Activated CD4-positive, CD25-positive, alpha-beta regulatory T cell treated with anti-CD3 and anti-CD28 coated beads, Interleukin-2, amount 50 U/mL, for 16 hours (primary cell): ENCODE data around the gene HSPA6.
"Not testable (repeated sequence)": the region's sequence is repeated elsewhere in the genome, so short reads cannot be mapped to it uniquely, and the experiment has no call there.

Source experiments
- DNase-seq: peaks from one replicate; pipeline ENCODE4 v3.0.0-alpha.2; 2020; ENCODE audit warnings: low read depth, low spot score

HSPA6 gene

DNA sequence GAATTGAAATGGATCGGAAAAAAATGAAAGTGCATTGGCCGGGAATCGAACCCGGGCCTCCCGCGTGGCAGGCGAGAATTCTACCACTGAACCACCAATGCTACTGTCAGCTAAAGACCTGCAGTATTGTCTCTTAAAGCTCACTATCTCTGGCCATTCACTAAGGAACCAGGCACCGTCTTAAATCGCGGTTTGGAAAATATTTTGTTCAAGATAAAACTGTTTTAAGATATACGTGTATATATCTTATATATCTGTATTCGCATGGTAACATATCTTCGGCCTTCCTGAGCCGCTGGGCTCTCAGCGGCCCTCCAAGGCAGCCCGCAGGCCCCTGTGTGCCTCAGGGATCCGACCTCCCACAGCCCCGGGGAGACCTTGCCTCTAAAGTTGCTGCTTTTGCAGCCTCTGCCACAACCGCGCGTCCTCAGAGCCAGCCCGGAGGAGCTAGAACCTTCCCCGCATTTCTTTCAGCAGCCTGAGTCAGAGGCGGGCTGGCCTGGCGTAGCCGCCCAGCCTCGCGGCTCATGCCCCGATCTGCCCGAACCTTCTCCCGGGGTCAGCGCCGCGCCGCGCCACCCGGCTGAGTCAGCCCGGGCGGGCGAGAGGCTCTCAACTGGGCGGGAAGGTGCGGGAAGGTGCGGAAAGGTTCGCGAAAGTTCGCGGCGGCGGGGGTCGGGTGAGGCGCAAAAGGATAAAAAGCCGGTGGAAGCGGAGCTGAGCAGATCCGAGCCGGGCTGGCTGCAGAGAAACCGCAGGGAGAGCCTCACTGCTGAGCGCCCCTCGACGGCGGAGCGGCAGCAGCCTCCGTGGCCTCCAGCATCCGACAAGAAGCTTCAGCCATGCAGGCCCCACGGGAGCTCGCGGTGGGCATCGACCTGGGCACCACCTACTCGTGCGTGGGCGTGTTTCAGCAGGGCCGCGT is at the start of gene HSPA6:
Gene HSPA6, plus strand, starts transcription at position 724 of the 925 bp plus-strand sequence. Its CDS starts 119 bp downstream, at position 843.
- DNase-seq, result peak; percentile 72

DNA sequence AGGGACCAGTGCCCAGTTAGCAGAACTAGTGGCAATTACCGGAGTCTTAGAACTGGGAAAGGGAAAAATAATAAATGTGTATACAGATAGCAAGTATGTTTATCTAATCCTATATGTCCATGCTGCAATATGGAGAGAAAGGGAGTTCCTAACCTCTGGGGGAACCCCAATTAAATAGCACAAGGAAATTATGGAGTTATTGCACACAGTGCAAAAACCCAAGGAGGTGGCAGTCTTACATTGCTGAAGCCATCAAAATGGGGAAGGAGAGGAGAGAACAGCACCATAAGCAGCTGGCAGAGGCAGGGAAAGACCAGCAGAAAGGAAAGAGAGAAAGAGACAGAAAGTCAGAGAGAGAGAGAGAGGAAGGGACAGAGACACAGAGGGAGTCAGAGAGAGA is 46.6 kb upstream of the HSPA6 start:
- DNase-seq, result not testable (repeated sequence)

GRCh38 chr1:161478985-161479384 is 45.4 kb upstream of the HSPA6 start:
- DNase-seq, result no peak

DNA sequence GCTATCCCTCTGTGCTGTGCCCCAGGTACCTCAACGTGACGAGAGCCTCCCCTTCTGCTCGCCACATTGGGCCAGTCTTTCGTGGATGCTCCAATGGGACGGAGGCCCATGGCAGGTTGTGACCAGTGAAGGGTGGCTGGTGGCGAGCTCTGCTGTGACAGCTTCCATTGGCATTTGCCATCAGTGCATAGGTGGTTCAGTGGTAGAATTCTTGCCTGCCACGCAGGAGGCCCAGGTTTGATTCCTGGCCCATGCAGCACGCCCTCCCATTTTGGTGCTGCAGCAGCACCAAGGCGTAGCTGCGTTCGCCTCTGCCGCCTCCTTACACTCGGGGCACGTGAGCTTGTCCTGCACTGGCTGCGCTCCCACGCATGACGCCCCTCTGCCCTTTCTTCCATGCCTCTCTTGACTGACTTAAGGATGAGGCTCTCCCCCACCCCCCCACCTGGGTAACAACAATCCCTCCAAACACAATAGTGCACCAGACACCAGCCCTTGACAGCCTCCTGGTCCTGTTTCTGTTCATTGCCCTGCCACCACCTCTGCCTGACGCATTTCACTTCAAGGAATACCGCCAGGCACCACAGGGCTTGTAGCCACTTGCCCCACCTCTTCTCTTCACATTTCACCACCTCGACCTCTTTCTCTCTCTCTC is 43.8 kb upstream of the HSPA6 start:
- no peak for DNase-seq

DNA sequence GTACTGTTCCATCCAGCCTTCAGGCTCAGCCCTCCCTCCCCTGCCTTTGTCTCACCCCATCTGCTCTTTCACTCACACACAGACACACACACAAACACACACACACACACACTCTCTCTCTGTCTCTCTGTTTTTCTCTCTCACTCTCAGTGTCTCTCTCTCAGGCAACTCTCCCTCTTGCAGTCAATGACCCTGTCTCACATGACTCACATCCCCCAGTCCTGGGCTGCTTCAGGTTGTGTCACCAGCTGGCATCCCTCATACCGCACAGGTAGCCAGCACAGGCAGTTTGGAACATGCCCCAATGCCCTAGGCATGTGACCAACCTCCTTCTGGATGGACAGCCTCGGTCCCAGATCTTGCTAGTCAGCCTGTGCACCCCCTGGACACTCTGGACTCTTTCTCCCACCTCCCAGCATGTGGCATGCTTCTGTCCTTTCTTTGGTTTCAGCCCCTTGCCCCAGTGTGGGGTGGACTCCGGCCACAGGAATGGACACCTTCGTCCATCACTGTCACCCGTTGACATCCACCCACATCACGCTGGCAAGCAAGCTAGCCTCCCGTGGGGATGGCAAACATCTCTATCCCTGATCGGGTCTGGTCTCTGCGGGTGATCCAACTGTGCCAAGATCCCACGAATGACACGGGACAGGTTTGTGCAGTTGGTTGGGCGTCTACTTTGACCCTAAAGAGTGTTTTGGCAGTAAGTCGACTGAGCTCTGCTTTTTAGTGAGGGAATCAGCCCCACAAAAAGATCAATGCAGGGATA is 42.5 kb upstream of the HSPA6 start:
- DNase-seq, result no peak

- no peak for DNase-seq
These were observed 41.7 kb upstream of the HSPA6 start for GRCh38 chr1:161482610-161483009.

DNA sequence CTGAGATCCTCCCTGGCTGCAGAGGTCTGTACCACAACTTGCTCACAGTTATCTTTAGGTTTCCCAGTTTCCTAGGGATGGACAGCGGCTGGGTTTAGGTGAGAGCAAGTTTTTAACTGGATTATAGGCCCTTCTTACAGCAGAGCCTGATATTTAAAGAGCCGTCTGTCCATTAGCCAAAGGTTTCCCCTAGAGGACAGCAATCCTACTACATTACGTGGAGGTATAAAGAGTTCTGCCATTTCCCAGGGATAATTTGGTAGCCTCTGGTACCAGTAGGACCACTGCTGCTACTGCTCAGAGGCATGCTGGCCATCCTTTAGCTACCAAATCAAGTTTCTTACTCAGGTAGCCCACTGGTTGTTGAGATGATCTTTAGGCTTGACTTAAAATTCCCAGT is 41.0 kb upstream of the HSPA6 start:
- DNase-seq, result no peak

DNA sequence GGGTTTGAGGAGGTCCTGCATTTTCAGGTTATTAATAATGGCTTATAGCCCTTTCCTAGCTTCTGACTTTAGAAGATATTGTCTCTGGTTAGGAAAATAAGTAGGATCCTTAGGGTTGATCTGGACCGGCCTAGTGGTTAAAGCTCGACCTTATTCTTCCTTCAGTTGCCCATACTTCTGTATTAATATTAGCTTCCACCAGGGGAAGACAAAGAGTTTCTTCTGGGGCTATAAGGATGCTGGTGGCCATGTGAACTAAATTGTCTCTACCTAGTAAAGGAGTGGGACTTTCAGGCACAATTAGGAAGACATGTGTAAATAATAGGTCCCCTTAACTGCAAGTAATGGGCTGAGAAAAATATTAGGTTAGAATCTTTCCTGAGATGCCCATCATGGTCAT is 39.7 kb upstream of the HSPA6 start:
- DNase-seq, result no peak

- peak; percentile 18 for DNase-seq
These were observed 37.3 kb upstream of the HSPA6 start for GRCh38 chr1:161486806-161487741.

DNA sequence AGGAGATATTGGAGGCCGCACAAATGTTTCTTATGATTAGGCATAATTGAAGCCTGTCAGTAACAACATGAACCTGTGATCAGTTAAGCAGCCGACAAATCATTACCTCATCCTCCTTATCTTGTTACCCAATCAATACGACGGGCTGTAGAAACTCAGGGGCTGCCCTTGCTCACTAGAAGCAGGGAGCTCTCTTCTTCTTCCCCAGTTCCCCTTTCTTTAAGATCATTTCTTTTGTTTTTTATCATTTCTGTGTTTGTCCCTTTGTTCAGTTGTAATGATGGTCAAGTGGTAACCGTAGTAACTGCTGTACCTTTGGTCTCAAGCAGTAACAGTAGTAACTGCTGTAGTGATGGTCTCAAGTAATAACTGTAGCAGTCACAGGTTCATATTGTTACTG is 32.9 kb upstream of the HSPA6 start:
- no peak for DNase-seq

DNA sequence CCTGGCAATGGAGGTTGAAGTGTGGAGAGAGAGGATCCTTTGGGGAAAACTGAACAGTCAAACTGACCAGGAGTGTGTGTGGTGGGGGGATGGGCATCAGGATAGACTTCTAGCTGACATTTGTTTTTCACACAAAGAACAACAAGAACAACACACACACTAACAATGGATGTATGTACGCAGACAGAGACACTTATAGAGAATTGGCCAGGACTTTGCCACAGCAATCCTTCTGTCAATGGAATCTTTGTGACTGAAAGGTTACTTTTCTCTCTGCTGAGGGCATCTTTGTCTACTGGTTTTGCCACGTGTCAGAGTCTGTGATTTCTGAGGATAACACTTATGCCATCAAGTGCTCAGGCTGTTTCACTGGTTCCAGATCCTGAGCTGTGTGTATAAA is 31.5 kb upstream of the HSPA6 start:
- no peak for DNase-seq

DNA sequence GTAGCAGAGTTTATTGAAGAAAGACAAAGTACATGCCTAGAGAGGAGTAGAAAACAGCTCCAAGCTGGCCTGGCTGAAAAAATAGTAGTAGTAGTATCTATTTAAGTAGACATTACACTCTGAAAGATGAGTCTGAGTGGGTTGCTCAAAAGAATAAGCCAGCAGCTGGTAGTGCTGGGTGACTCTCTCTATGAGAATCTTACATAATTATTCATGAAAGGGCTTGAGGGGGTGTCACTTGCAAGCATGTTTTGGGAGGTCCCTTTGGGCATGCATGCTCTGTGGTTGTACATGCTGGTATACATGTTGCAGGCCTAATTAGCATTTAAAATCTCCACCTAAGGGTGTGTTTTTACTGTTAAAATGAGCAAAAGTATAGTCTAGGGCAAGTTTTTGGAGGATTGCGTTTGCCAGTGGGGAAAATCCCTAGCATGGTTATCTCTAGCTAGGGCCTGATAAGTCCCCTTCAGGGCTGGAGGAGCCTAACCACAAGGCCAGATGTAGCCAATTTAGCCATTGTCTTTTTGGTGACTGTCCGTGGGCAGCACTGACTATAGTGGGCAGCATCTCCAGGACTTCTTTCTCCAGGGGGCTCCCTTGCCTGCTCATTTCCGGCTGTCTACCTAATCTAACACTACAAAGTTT is 30.1 kb upstream of the HSPA6 start:
- no peak for DNase-seq

- no peak for DNase-seq
These were observed 28.9 kb upstream of the HSPA6 start for GRCh38 chr1:161495490-161495889.

DNA sequence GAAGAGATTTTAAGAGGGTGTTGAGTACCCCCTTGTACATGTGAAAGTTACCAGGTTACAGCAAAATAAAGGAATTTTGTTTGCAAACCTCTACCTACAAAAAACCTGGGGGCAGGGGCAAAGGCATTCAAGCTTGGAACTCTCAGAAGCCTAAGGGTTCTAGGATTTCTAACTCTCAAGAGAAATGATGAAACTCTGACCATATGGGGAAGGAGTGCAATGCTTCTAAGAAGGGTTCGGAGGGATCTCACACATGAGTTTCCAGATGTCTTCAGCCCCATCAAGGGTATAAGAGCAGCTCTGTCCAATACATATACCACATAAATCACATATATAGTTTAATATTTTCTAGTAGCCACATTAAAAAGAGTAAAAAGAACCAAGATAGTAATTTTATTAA is 26.4 kb upstream of the HSPA6 start:
- no peak for DNase-seq

DNA sequence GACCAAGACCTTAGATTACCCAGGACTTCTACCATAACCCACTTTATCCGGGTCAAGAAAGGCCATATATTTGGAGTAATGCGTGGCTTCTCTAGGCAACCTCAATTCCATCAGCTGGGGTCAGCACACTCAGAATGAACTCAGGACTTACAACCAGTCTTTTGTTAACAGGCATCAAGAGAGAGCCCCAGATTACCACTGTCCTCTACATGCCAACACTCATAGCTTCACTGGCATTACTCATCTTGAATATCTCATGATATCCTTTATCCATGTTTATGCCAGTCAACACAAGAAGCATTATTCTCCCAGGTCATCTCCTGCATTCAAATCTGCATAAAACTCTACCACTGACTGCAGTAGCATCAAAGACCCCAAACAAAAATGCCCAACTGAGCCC is 25.7 kb upstream of the HSPA6 start:
- DNase-seq, result no peak

DNA sequence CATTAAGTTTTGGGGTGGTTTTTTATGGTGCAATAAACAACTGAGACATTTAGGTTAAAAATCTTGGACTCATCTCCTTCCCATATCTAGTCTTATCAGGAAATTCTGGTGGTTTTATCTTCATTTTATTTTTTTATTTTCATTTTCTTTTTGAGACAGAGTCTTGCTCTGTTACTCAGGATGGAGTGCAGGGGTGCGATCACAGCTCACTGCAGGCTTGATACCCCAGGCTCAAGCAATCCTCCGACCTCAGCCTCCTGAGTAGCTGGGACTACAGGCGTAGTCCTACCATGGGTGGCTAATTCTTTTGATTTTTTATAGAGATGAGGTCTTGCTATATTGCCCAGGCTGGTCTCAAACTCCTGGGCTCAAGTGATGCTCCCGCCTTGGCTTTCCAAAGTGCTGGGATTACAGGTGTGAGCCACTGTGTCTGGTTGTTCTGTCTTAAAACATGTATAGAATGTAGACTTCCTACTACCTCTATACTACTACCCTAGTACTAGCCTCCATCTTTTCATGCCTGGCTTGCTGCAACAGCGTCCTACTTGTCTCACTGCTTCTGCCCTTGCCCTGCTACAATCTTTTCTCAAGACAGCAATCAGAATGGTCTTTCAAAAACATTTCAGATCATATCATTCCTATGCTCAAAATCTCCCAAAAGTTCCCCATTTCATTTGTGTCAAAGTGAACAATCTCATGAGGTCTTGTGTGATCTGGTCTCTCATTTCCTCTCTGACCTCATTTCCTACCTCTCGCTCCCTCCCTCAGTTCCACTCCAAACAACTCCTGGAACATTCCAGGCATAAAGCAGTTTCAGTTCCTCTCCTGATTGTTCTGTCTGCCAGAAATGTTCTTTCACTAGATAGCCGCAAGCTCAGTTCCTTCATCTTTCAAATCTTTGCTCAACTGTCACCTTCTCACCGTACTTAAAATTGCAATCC is 25.0 kb upstream of the HSPA6 start:
- DNase-seq, result no peak

GRCh38 chr1:161501234-161501633 is 23.1 kb upstream of the HSPA6 start:
- DNase-seq, result no peak

- no peak for DNase-seq
These were observed 22.2 kb upstream of the HSPA6 start for GRCh38 chr1:161502181-161502580.

DNA sequence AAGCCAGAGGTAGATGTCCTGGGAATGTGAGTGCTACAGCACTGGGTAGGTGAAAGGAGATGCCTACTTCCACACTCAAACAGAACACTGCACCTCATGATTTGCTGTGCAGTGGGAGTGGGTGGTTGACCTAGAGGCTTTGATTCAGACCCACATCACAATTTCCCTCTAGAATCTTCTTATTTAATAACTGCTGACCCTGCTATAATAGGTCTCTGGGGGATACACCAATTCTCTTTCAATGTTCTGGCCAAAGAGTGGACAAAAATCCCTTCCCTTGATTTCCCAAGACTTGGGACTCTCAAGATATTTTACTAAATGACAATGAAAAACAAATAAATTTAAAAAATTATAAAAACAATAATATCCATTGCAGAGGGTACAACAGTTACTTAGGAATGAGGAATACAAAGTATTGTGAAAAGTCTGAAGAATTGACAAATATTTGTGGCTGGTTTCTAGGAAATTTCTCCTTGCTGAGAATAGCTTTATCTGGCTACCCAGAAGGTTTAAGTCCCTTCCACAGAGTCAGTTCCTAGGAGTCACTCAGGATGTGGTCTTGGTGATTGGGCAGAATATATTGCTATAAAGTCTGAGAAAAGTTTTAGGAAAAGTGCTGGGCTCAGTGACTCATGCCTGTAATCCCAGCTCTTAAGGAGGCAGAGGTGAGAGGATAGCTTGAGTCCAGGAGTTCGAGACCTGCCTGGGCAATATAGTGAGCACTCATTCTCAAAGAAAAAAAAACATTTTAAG is 21.5 kb upstream of the HSPA6 start:
- DNase-seq, result no peak
